Measurements from ENCODE around the gene FAM204A.

The FAM204A gene
- total RNA-seq, result 40.3 to 55.0 (median 44.3) reads per million in 3 donors

DNA sequence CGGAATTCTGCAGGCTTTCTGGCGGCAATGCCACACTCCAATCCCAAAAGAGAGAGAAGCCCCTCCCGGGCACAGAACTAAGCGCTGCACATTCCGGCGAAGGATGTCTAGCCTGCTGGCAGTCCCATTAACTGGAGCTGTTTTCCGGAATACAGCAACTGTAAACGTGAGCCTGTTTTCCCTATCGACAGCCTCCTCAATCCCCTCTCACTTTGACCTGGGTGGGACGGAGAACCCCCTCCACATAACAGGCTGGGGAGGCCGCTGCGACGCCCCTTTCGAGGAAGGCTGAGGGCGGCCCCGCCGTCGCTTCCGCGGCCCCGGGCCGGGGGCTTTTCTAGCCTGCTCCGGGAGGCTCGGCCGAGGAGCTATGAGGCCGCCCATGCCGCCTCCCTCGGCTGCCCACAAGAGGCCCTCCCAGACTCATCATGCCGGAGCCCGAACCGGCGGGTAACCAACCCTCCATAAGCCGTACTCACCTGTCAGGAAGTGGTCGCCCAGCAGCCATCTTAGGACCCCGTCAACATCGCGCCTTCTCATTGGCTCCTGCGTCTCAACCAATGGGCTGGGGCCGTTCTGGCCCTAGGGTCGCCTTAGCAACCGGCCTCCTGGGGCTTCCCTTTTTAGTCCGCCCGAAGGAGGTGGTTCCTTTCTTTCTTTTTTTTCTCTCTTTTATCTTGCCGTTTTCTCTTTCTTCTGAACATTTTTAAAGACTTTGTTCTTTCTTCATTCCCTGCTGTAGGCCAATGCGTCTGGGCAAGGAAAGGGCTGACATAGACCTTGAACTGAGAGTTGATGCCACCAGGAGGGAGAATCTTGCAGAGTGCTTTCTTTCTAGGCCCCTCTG lies at the start of gene FAM204A:
TSS of gene FAM204A (minus strand) at position 534 of the 847 bp plus-strand sequence. CDS start 5,909 bp downstream, outside the sequence.
- H3K9me3 ChIP-seq (ENCODE audit: control insufficient read depth, low read length), result no peaks in the 10 kb centered on the region
- H3K4me3 ChIP-seq (ENCODE audit: insufficient read depth, low read depth, low read length, poor library complexity, severe bottlenecking), result peak within 1 kb of the TSS; percentile 81
- peaks cover 22% of the 10 kb centered on the region for H3K4me1 ChIP-seq (ENCODE audit: control insufficient read depth, insufficient read depth, low read length, poor library complexity, severe bottlenecking)
- H3K27me3 ChIP-seq (replicated peaks; ENCODE audit: control insufficient read depth, insufficient read depth, low read length, poor library complexity, severe bottlenecking), result no peaks in the 10 kb centered on the region
- H3K27ac ChIP-seq (ENCODE audit: insufficient read depth, low read length, poor library complexity, severe bottlenecking), result peak within 1 kb of the TSS; percentile 76
- H3K36me3 ChIP-seq (ENCODE audit: control insufficient read depth, insufficient read depth, low read length), result no peaks in the 10 kb centered on the region
- DNase-seq, result peak; percentile 95 to 97 (median 96)

DNA sequence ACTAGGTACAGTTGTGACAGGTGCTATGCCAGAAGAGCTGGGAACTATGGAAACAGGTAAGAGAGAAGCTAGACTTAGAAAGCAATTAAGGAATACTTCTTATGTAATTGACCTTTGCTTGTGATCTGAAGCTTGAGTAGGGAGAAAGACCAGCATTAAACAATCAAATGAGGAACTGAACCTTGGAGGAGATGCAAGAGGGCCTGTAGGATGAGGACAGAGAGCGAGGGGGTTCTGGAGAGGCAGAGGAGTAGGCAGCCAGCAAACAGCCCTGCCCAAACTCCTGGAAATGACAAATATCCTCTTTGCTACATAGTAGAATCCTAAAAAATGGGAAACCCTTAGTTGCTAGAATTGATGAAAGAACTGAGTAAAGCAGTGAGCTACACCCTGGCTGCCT lies 41.6 kb upstream of the FAM204A start:
- H3K27ac ChIP-seq (ENCODE audit: insufficient read depth, low read length, poor library complexity, severe bottlenecking), result no peak overlapping the region
- DNase-seq, result no peak
- H3K4me1 ChIP-seq (ENCODE audit: control insufficient read depth, insufficient read depth, low read length, poor library complexity, severe bottlenecking), result no peaks in the 10 kb centered on the region
- H3K9me3 ChIP-seq (ENCODE audit: control insufficient read depth, low read length), result no peaks in the 10 kb centered on the region
- H3K36me3 ChIP-seq (ENCODE audit: control insufficient read depth, insufficient read depth, low read length), result no peaks in the 10 kb centered on the region
- peaks cover 4% of the 10 kb centered on the region for H3K27me3 ChIP-seq (replicated peaks; ENCODE audit: control insufficient read depth, insufficient read depth, low read length, poor library complexity, severe bottlenecking)
- H3K4me3 ChIP-seq (ENCODE audit: insufficient read depth, low read depth, low read length, poor library complexity, severe bottlenecking), result no peak overlapping the region

DNA sequence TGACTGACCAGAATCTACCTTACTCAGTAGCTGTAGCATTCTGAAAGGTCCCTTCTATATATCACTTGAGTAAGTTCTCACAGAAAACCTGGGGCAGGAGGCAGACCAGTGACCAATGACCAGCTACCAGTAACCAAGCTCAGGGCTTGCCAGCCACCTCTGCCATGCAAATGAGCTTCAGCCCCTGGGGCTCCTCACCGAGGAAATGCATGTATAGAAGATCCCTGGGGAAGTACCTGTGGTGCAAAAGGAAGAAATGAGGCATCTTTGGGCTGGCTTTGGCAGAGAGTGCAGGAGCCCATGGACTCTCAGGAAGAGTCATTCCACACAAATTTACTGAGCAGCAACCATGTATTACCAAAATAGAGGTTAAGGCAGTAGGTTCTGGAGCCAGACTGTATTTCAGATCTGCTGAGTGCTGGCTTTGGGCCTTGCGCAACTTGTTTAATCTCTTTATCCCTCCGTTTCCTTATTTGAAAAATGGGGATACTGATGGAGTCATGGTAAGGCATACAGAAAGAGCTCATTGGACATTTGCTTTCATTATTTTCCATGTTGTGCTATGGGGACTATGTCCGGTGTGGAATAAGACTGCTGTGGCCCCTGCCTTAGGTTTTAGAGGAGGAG lies 41.1 kb upstream of the FAM204A start:
- H3K9me3 ChIP-seq (ENCODE audit: control insufficient read depth, low read length), result no peaks in the 10 kb centered on the region
- DNase-seq, result no peak
- H3K36me3 ChIP-seq (ENCODE audit: control insufficient read depth, insufficient read depth, low read length), result no peaks in the 10 kb centered on the region
- no peaks in the 10 kb centered on the region for H3K4me1 ChIP-seq (ENCODE audit: control insufficient read depth, insufficient read depth, low read length, poor library complexity, severe bottlenecking)
- no peak overlapping the region for H3K27ac ChIP-seq (ENCODE audit: insufficient read depth, low read length, poor library complexity, severe bottlenecking)
- H3K27me3 ChIP-seq (replicated peaks; ENCODE audit: control insufficient read depth, insufficient read depth, low read length, poor library complexity, severe bottlenecking), result peaks cover 4% of the 10 kb centered on the region
- no peak overlapping the region for H3K4me3 ChIP-seq (ENCODE audit: insufficient read depth, low read depth, low read length, poor library complexity, severe bottlenecking)

- Histone ChIP-seq H3K36me3 (ENCODE audit: control insufficient read depth, insufficient read depth, low read length) (no peaks in the 10 kb centered on the region), H3K9me3 (ENCODE audit: control insufficient read depth, low read length) (no peaks in the 10 kb centered on the region), H3K4me1 (ENCODE audit: control insufficient read depth, insufficient read depth, low read length, poor library complexity, severe bottlenecking) (no peaks in the 10 kb centered on the region), H3K27ac (ENCODE audit: insufficient read depth, low read length, poor library complexity, severe bottlenecking) (no peak overlapping the region), H3K4me3 (ENCODE audit: insufficient read depth, low read depth, low read length, poor library complexity, severe bottlenecking) (no peak overlapping the region), H3K27me3 (replicated peaks; ENCODE audit: control insufficient read depth, insufficient read depth, low read length, poor library complexity, severe bottlenecking) (peaks cover 3% of the 10 kb centered on the region)
- no peak for DNase-seq
These were observed 32.3 kb upstream of the FAM204A start for GRCh38 chr10:118374404-118374803.

DNA sequence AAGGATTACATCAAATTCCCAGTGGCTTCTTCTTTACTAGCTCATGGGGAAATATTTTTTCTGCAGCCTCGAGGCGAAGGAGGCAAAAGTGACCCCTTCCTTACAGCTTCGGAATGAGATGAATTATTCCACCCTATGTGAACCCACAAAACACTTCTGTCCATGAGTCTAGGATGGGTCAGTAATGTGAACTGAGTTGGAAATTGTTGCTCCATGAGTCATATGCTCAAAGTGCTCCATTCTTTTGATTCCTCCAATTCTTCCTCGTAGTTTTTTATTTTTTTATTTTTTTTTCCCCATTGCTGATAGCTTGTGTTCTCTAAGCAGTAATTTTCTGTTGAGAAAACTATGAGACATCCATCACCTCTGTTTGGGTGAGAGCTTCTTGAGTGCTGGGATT lies 31.7 kb upstream of the FAM204A start:
- Histone ChIP-seq H3K4me1 (ENCODE audit: control insufficient read depth, insufficient read depth, low read length, poor library complexity, severe bottlenecking) (no peaks in the 10 kb centered on the region), H3K9me3 (ENCODE audit: control insufficient read depth, low read length) (no peaks in the 10 kb centered on the region), H3K27me3 (replicated peaks; ENCODE audit: control insufficient read depth, insufficient read depth, low read length, poor library complexity, severe bottlenecking) (peaks cover 3% of the 10 kb centered on the region), H3K27ac (ENCODE audit: insufficient read depth, low read length, poor library complexity, severe bottlenecking) (no peak overlapping the region), H3K36me3 (ENCODE audit: control insufficient read depth, insufficient read depth, low read length) (no peaks in the 10 kb centered on the region), H3K4me3 (ENCODE audit: insufficient read depth, low read depth, low read length, poor library complexity, severe bottlenecking) (no peak overlapping the region)
- DNase-seq, result no peak

DNA sequence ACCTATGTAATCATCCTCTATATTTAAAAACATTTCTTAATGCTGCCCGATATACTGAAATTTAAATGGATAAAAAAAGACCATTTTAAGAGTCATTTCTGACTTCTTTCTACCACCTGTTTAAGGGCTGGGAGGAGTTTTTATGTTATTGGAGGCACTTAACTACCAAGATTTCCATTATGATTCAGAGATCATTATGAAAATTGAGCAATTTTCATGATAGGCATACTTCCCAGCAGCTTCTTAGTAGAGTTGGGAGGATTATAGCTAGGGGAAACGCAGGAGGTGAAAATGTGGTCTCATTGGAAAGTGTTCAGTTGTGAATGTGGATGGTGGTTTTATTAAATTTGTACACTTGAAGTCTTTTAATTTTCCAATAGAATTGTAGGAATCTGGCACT lies 28.4 kb upstream of the FAM204A start:
- no peak overlapping the region for H3K27ac ChIP-seq (ENCODE audit: insufficient read depth, low read length, poor library complexity, severe bottlenecking)
- DNase-seq, result no peak
- H3K9me3 ChIP-seq (ENCODE audit: control insufficient read depth, low read length), result no peaks in the 10 kb centered on the region
- H3K36me3 ChIP-seq (ENCODE audit: control insufficient read depth, insufficient read depth, low read length), result no peaks in the 10 kb centered on the region
- H3K27me3 ChIP-seq (replicated peaks; ENCODE audit: control insufficient read depth, insufficient read depth, low read length, poor library complexity, severe bottlenecking), result peaks cover 3% of the 10 kb centered on the region
- no peaks in the 10 kb centered on the region for H3K4me1 ChIP-seq (ENCODE audit: control insufficient read depth, insufficient read depth, low read length, poor library complexity, severe bottlenecking)
- no peak overlapping the region for H3K4me3 ChIP-seq (ENCODE audit: insufficient read depth, low read depth, low read length, poor library complexity, severe bottlenecking)

DNA sequence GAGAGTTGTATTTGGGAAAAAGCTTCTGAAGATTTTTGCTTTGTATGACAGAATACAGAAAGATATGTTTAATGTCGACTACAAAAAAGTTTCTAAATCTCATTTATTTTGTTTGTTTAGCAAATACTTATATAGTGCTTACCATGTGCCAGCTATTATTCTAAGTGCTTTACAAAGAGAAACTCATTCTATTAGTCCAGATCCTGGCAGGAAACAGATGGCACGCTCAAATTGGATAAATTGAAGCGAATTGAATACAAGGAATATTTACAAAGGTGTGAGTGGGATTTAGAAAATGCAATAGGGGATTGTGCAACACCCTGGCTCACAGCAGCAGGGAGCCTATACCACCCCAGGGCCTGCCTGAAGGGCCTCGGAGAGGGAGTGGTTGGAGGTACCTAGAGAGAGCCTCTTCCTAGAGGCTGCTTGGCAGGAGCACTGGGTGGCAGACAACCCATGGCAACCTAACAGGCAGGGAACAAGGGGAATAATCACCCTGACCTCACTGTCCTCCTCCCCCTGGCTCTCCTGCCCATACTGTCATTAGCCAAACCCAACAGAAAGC lies 27.6 kb upstream of the FAM204A start:
- no peaks in the 10 kb centered on the region for H3K27me3 ChIP-seq (replicated peaks; ENCODE audit: control insufficient read depth, insufficient read depth, low read length, poor library complexity, severe bottlenecking)

GRCh38 chr10:118365702-118366101 lies 23.6 kb upstream of the FAM204A start:
- no peaks in the 10 kb centered on the region for H3K27me3 ChIP-seq (replicated peaks; ENCODE audit: control insufficient read depth, insufficient read depth, low read length, poor library complexity, severe bottlenecking)
- no peaks in the 10 kb centered on the region for H3K9me3 ChIP-seq (ENCODE audit: control insufficient read depth, low read length)
- no peaks in the 10 kb centered on the region for H3K4me1 ChIP-seq (ENCODE audit: control insufficient read depth, insufficient read depth, low read length, poor library complexity, severe bottlenecking)
- no peaks in the 10 kb centered on the region for H3K36me3 ChIP-seq (ENCODE audit: control insufficient read depth, insufficient read depth, low read length)
- H3K4me3 ChIP-seq (ENCODE audit: insufficient read depth, low read depth, low read length, poor library complexity, severe bottlenecking), result no peak overlapping the region
- DNase-seq, result no peak
- no peak overlapping the region for H3K27ac ChIP-seq (ENCODE audit: insufficient read depth, low read length, poor library complexity, severe bottlenecking)

More for the DNA sequence above, 27.6 kb upstream of the FAM204A start:
- H3K27ac ChIP-seq (ENCODE audit: insufficient read depth, low read length, poor library complexity, severe bottlenecking), result no peak overlapping the region
- H3K9me3 ChIP-seq (ENCODE audit: control insufficient read depth, low read length), result no peaks in the 10 kb centered on the region
- H3K4me3 ChIP-seq (ENCODE audit: insufficient read depth, low read depth, low read length, poor library complexity, severe bottlenecking), result no peak overlapping the region
- DNase-seq, result no peak
- H3K4me1 ChIP-seq (ENCODE audit: control insufficient read depth, insufficient read depth, low read length, poor library complexity, severe bottlenecking), result no peaks in the 10 kb centered on the region
- no peaks in the 10 kb centered on the region for H3K36me3 ChIP-seq (ENCODE audit: control insufficient read depth, insufficient read depth, low read length)

DNA sequence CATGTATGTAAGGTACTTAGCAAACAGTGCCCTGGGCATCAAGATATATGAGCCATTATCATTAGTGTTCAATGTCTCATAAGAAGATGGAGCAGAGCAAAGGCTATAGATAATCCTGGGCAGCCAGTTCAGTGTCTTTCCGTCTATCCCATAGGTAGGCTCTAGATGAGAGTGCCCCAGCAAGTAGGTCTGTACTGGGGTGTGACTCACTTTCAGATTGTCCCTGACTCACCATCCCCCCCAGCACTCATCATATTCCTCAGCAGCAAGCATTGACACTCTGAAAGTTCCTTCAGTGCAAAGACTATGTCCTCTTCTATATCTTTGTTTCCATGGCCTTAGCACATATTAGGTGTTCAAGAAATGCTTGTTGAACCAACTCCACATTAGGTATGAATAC lies 20.0 kb upstream of the FAM204A start:
- Histone ChIP-seq H3K36me3 (ENCODE audit: control insufficient read depth, insufficient read depth, low read length) (no peaks in the 10 kb centered on the region), H3K4me1 (ENCODE audit: control insufficient read depth, insufficient read depth, low read length, poor library complexity, severe bottlenecking) (no peaks in the 10 kb centered on the region), H3K4me3 (ENCODE audit: insufficient read depth, low read depth, low read length, poor library complexity, severe bottlenecking) (no peak overlapping the region), H3K9me3 (ENCODE audit: control insufficient read depth, low read length) (no peaks in the 10 kb centered on the region), H3K27ac (ENCODE audit: insufficient read depth, low read length, poor library complexity, severe bottlenecking) (no peak overlapping the region), H3K27me3 (replicated peaks; ENCODE audit: control insufficient read depth, insufficient read depth, low read length, poor library complexity, severe bottlenecking) (no peaks in the 10 kb centered on the region)
- DNase-seq, result no peak

GRCh38 chr10:118358327-118358726 lies 16.2 kb upstream of the FAM204A start:
- no peaks in the 10 kb centered on the region for H3K4me1 ChIP-seq (ENCODE audit: control insufficient read depth, insufficient read depth, low read length, poor library complexity, severe bottlenecking)
- H3K27me3 ChIP-seq (replicated peaks; ENCODE audit: control insufficient read depth, insufficient read depth, low read length, poor library complexity, severe bottlenecking), result no peaks in the 10 kb centered on the region
- H3K9me3 ChIP-seq (ENCODE audit: control insufficient read depth, low read length), result no peaks in the 10 kb centered on the region
- H3K27ac ChIP-seq (ENCODE audit: insufficient read depth, low read length, poor library complexity, severe bottlenecking), result no peak overlapping the region
- no peak overlapping the region for H3K4me3 ChIP-seq (ENCODE audit: insufficient read depth, low read depth, low read length, poor library complexity, severe bottlenecking)
- H3K36me3 ChIP-seq (ENCODE audit: control insufficient read depth, insufficient read depth, low read length), result no peaks in the 10 kb centered on the region
- no peak for DNase-seq
